Measurements from ENCODE around the gene TMEM233. TPM values are rescaled to one million over a fixed set of nuclear protein-coding genes. Genes with fewer than 3 reads are reported as not detected.
"Not testable (repeated sequence)": the region's sequence is repeated elsewhere in the genome, so short reads cannot be mapped to it uniquely, and the experiment has no call there.

TMEM233 gene
- total RNA-seq, 1 experiment from 2014 or later, result not detected

DNA sequence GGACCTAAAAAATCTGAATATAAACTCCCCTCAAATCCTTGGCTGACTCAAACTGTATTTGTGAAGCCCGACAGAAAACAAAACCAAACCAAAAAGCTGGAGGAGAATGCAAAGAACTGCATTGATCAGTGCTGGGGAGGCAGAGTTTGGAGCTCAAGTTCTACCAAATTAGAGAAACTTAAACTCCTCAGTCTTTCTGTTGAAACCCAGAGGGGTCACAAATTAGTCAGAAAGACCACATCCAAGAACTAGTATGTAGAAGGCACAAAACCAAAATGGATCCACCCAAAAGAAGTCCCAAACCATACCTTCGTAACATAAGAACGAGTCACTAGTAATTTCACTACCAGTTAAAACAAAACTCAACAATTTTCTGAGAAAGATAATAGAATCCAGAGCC is 59.1 kb downstream of the TMEM233 start:
- Mint-ChIP-seq H3K4me3 (ENCODE audit: unreplicated experiment) (no peak overlapping the region), H3K36me3 (ENCODE audit: insufficient read depth, unreplicated experiment) (no peaks in the 10 kb centered on the region), H3K27ac (ENCODE audit: low read depth, unreplicated experiment) (no peak overlapping the region), H3K4me1 (ENCODE audit: insufficient read depth, unreplicated experiment) (no peaks in the 10 kb centered on the region), H3K27me3 (ENCODE audit: insufficient read depth, unreplicated experiment) (no peaks in the 10 kb centered on the region), H3K9me3 (ENCODE audit: unreplicated experiment) (no peaks in the 10 kb centered on the region)
- BruUV-seq (replicated peaks), result no TSS peak
- DNase-seq (ENCODE audit: unreplicated experiment), result no peak
- ChIA-PET CTCF (interaction anchor here (0.8 to 1.6 kb wide), 5 partner anchors 9 to 107 kb away, joined by 3 to 4 read pairs (median 3); no protein-coding TSS in a partner anchor), POLR2A (no interaction called here)
- intact Hi-C loops (cut with micrococcal nuclease), result no loop called here
- TF ChIP-seq, protein P1, sequence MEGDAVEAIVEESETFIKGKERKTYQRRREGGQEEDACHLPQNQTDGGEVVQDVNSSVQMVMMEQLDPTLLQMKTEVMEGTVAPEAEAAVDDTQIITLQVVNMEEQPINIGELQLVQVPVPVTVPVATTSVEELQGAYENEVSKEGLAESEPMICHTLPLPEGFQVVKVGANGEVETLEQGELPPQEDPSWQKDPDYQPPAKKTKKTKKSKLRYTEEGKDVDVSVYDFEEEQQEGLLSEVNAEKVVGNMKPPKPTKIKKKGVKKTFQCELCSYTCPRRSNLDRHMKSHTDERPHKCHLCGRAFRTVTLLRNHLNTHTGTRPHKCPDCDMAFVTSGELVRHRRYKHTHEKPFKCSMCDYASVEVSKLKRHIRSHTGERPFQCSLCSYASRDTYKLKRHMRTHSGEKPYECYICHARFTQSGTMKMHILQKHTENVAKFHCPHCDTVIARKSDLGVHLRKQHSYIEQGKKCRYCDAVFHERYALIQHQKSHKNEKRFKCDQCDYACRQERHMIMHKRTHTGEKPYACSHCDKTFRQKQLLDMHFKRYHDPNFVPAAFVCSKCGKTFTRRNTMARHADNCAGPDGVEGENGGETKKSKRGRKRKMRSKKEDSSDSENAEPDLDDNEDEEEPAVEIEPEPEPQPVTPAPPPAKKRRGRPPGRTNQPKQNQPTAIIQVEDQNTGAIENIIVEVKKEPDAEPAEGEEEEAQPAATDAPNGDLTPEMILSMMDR (IDR thresholded peaks at IDR 0.05; ENCODE audit: unreplicated experiment), result no peak

DNA sequence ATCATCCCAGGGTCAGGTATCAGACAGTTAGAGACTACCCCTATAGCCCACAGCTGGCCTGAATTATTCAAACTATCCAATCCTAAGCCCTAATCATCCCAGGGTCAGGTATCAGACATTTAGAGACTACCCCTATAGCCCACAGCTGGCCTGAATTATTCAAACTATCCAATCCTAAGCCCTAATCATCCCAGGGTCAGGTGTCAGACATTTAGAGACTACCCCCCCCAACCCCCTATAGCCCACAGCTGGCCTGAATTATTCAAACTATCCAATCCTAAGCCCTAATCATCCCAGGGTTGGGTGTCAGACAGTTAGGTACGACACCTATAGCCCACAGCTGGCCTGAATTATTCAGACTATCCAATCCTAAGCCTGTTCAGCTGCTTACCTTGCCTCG is 63.4 kb downstream of the TMEM233 start:
- H3K36me3 Mint-ChIP-seq (ENCODE audit: insufficient read depth, unreplicated experiment); H3K4me3 Mint-ChIP-seq (ENCODE audit: unreplicated experiment): not testable (repeated sequence)
- CTCF ChIA-PET, result interaction anchor here (1.1 to 1.7 kb wide), 3 partner anchors 9 to 1253 kb away, joined by 3 to 7 read pairs (median 4); partner anchors contain the start of gene PRKAB1

DNA sequence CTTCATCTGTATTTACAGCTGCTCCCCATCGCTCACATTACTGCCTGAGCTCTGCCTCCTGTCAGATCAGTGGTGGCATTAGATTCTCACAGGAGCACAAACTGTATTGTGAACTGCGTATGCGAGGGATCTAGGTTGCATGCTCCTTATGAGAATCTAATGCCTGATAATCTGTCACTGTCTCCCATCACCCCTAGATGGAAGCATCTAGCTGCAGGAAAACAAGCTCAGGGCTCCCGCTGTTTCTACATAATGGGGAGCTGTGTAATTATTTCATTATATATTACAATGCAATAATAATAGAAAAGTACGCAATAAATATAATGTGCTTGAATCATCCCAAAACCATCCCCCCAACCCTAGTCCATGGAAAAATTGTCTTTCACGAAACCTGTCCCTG is 64.6 kb downstream of the TMEM233 start:
- intact Hi-C loops (cut with micrococcal nuclease); H3K27ac Mint-ChIP-seq (ENCODE audit: low read depth, unreplicated experiment); H3K9me3 Mint-ChIP-seq (ENCODE audit: unreplicated experiment); POLR2A ChIA-PET; H3K36me3 Mint-ChIP-seq (ENCODE audit: insufficient read depth, unreplicated experiment); H3K27me3 Mint-ChIP-seq (ENCODE audit: insufficient read depth, unreplicated experiment); DNase-seq (ENCODE audit: unreplicated experiment); H3K4me3 Mint-ChIP-seq (ENCODE audit: unreplicated experiment); BruUV-seq (replicated peaks); H3K4me1 Mint-ChIP-seq (ENCODE audit: insufficient read depth, unreplicated experiment): not testable (repeated sequence)
- CTCF ChIA-PET, result interaction anchor here (0.6 to 1.7 kb wide), 17 partner anchors 10 to 1280 kb away, joined by 3 to 11 read pairs (median 4); partner anchors contain the start of genes PRKAB1 and SUDS3

More for the DNA sequence above, 63.4 kb downstream of the TMEM233 start:
- BruUV-seq (replicated peaks); H3K27me3 Mint-ChIP-seq (ENCODE audit: insufficient read depth, unreplicated experiment); H3K27ac Mint-ChIP-seq (ENCODE audit: low read depth, unreplicated experiment); intact Hi-C loops (cut with micrococcal nuclease); H3K4me1 Mint-ChIP-seq (ENCODE audit: insufficient read depth, unreplicated experiment); DNase-seq (ENCODE audit: unreplicated experiment); POLR2A ChIA-PET; H3K9me3 Mint-ChIP-seq (ENCODE audit: unreplicated experiment): not testable (repeated sequence)

DNA sequence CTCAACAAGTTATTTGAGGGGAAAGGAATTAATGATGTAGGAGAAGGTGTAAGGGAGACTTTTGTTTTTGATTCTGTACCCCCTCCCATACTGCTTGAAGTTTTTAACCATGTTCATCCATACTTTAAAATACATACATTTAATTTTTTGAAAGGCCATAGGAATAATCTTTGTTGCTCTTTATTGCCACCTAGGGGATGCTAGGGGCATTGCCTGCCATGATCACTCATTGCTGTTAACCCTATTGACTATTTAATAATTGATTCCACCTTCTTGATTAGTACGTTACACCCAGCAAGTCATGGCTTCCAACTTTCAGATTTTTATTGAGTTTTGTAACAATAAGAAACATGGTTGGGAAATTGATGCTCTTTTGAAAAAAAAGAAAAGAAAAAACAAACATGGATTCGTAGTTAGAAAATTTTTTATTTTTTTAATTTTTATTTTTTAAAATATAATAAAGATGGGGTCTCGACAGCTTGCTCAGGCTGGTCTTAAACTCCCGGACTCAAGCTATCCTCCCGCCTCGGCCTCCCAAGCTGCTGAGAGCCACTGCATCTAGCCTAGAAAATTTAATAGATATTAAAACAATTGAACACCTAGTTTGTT is 65.8 kb downstream of the TMEM233 start:
- TF ChIP-seq, protein P1 (IDR thresholded peaks at IDR 0.05; ENCODE audit: unreplicated experiment), result peak; percentile 70
- intact Hi-C loops (cut with micrococcal nuclease), result no loop called here
- H3K36me3 Mint-ChIP-seq (ENCODE audit: insufficient read depth, unreplicated experiment), result no peaks in the 10 kb centered on the region
- POLR2A ChIA-PET, result no interaction called here
- H3K27me3 Mint-ChIP-seq (ENCODE audit: insufficient read depth, unreplicated experiment), result no peaks in the 10 kb centered on the region
- BruUV-seq (replicated peaks), result no TSS peak
- no peak overlapping the region for H3K27ac Mint-ChIP-seq (ENCODE audit: low read depth, unreplicated experiment)
- no peak overlapping the region for H3K4me3 Mint-ChIP-seq (ENCODE audit: unreplicated experiment)
- CTCF ChIA-PET, result interaction anchor here (0.6 to 1.7 kb wide), 14 partner anchors 9 to 1558 kb away, joined by 3 to 9 read pairs (median 4); partner anchors contain the start of gene SUDS3
- DNase-seq (ENCODE audit: unreplicated experiment), result peak; percentile 55
- peaks cover 5% of the 10 kb centered on the region for H3K4me1 Mint-ChIP-seq (ENCODE audit: insufficient read depth, unreplicated experiment)
- H3K9me3 Mint-ChIP-seq (ENCODE audit: unreplicated experiment), result no peaks in the 10 kb centered on the region

DNA sequence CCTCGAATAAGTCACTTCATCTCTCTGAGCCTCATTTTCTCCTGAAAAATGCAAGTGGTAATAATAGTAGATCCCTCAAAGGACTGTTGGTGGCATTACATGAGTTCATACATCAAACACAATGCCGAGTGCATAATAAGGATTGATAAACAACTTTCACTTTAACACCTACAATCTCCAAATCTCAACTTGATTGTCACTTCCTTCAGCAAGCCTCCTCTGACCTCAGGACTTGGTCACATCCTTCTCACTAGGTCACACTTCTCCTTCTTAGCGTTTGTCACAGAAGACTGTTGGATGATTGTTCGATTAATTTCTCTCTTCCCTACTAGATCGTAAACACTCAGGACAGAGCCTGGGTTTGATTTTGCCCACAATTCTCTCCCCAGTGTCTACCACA is 66.5 kb downstream of the TMEM233 start:
- H3K27me3 Mint-ChIP-seq (ENCODE audit: insufficient read depth, unreplicated experiment), result no peaks in the 10 kb centered on the region
- CTCF ChIA-PET, result interaction anchor here (0.6 to 1.6 kb wide), 6 partner anchors 9 to 120 kb away, joined by 3 to 5 read pairs (median 3); no protein-coding TSS in a partner anchor
- DNase-seq (ENCODE audit: unreplicated experiment), result no peak
- peaks cover 5% of the 10 kb centered on the region for H3K4me1 Mint-ChIP-seq (ENCODE audit: insufficient read depth, unreplicated experiment)
- H3K9me3 Mint-ChIP-seq (ENCODE audit: unreplicated experiment), result no peaks in the 10 kb centered on the region
- no peak overlapping the region for H3K27ac Mint-ChIP-seq (ENCODE audit: low read depth, unreplicated experiment)
- TF ChIP-seq, protein P1 (IDR thresholded peaks at IDR 0.05; ENCODE audit: unreplicated experiment), result no peak
- no peaks in the 10 kb centered on the region for H3K36me3 Mint-ChIP-seq (ENCODE audit: insufficient read depth, unreplicated experiment)
- intact Hi-C loops (cut with micrococcal nuclease), result loop anchor here (10.0 kb wide), 1 partner anchor 1255 kb away; no protein-coding TSS in a partner anchor
- POLR2A ChIA-PET, result no interaction called here
- BruUV-seq (replicated peaks), result no TSS peak
- H3K4me3 Mint-ChIP-seq (ENCODE audit: unreplicated experiment), result no peak overlapping the region

Data from MCF 10A (cell line).